Stimulated activated CD8-positive, alpha-beta memory T cell treated with anti-CD3 and anti-CD28 coated beads, Interleukin-7, amount 100 ng/mL, for 48 hours (primary cell): ENCODE measurements around the gene TMEM120B.

Experiments used
- DNase-seq, 2 donors: peaks; one replicate each; pipeline ENCODE4 v3.0.0-alpha.2; 2020; ENCODE audit warnings: low read depth in 1 of 2; ENCODE audit errors: extremely low read depth in 1 of 2

Gene TMEM120B

GRCh38 chr12:121814429-121815119 lies 102.0 kb downstream of the TMEM120B start:
- DNase-seq: no peak

- DNase-seq: no peak
These were observed 102.7 kb downstream of the TMEM120B start for GRCh38 chr12:121815263-121815662.

GRCh38 chr12:121816925-121817647 lies 104.5 kb downstream of the TMEM120B start:
- no peak for DNase-seq

- DNase-seq: no peak
These were observed 105.1 kb downstream of the TMEM120B start for GRCh38 chr12:121817648-121818043.

- no peak for DNase-seq
These were observed 106.8 kb downstream of the TMEM120B start for GRCh38 chr12:121819212-121819949.

GRCh38 chr12:121820056-121820455 lies 107.5 kb downstream of the TMEM120B start:
- no peak for DNase-seq

- DNase-seq: no peak
These were observed 110.0 kb downstream of the TMEM120B start for GRCh38 chr12:121822393-121823100.

GRCh38 chr12:121823101-121823726 lies 110.7 kb downstream of the TMEM120B start:
- no peak for DNase-seq

GRCh38 chr12:121823727-121824115 lies 111.2 kb downstream of the TMEM120B start:
- no peak for DNase-seq

GRCh38 chr12:121825041-121825523 lies 112.5 kb downstream of the TMEM120B start:
- no peak for DNase-seq

GRCh38 chr12:121826318-121827150 lies 114.0 kb downstream of the TMEM120B start:
- DNase-seq: no peak

- no peak for DNase-seq
These were observed 115.0 kb downstream of the TMEM120B start for GRCh38 chr12:121827351-121828099.

- no peak for DNase-seq
These were observed 115.8 kb downstream of the TMEM120B start for GRCh38 chr12:121828306-121828705.

GRCh38 chr12:121828826-121829225 lies 116.3 kb downstream of the TMEM120B start:
- no peak for DNase-seq

- DNase-seq: no peak
These were observed 116.8 kb downstream of the TMEM120B start for GRCh38 chr12:121829250-121829918.

- no peak for DNase-seq
These were observed 117.6 kb downstream of the TMEM120B start for GRCh38 chr12:121830134-121830533.

GRCh38 chr12:121830588-121831265 lies 118.2 kb downstream of the TMEM120B start:
- no peak for DNase-seq
